HEK293 (cell line): ENCODE results near the gene KCNJ14.

ENCODE experiments used
- KLF1 ChIP-seq: fragments of 450-650 bp; formaldehyde crosslinking; IDR thresholded peaks from 2 replicates; pipeline ENCODE4 v1.5.1; 2016; ENCODE audit warnings: missing biosample characterization, missing genetic modification characterization
- MEIS1 ChIP-seq: sonication (generic); formaldehyde crosslinking; IDR thresholded peaks from 2 replicates; pipeline ENCODE4 v1.8.1; 2022; ENCODE audit warnings: missing genetic modification reagents, mild to moderate bottlenecking, borderline replicate concordance
- OVOL3 ChIP-seq: fragments of 450-650 bp; formaldehyde crosslinking; IDR thresholded peaks from 2 replicates; pipeline ENCODE4 v1.5.1; 2016; ENCODE audit warnings: missing biosample characterization, missing genetic modification characterization
- PRDM1 ChIP-seq: fragments of 450-650 bp; formaldehyde crosslinking; IDR thresholded peaks from 2 replicates; pipeline ENCODE4; 2016; ENCODE audit warnings: missing biosample characterization, missing genetic modification characterization
- REPIN1 ChIP-seq: fragments of 450-650 bp; formaldehyde crosslinking; IDR thresholded peaks from 2 replicates; pipeline ENCODE4 v1.5.1; 2017; ENCODE audit warnings: missing biosample characterization, missing genetic modification characterization, low read depth
- SP2 ChIP-seq: fragments of 450-650 bp; formaldehyde crosslinking; IDR thresholded peaks from 2 replicates; pipeline ENCODE4 v1.5.1; 2016; ENCODE audit warnings: missing biosample characterization, missing genetic modification characterization
- WT1 ChIP-seq: fragments of 450-650 bp; formaldehyde crosslinking; IDR thresholded peaks from 2 replicates; pipeline ENCODE4 v1.5.1; 2016; ENCODE audit warnings: missing biosample characterization, missing genetic modification characterization
- YY1 ChIP-seq: fragments of 450-650 bp; formaldehyde crosslinking; IDR thresholded peaks from 2 replicates; pipeline ENCODE4 v1.5.1; 2018; ENCODE audit warnings: missing biosample characterization, missing genetic modification characterization
- ZBTB17 ChIP-seq: fragments of 450-650 bp; formaldehyde crosslinking; IDR thresholded peaks from 2 replicates; pipeline ENCODE4 v1.5.1; 2016; ENCODE audit warnings: missing biosample characterization, missing genetic modification characterization
- ZBTB8A ChIP-seq: fragments of 450-650 bp; formaldehyde crosslinking; IDR thresholded peaks from 2 replicates; pipeline ENCODE4 v1.5.1; 2016; ENCODE audit warnings: missing biosample characterization, missing genetic modification characterization
- ZEB2 ChIP-seq: fragments of 450-650 bp; formaldehyde crosslinking; IDR thresholded peaks from 2 replicates; pipeline ENCODE4 v1.5.1; 2016; ENCODE audit warnings: missing biosample characterization, missing genetic modification characterization
- ZNF10 ChIP-seq: fragments of 450-650 bp; formaldehyde crosslinking; IDR thresholded peaks from 2 replicates; pipeline ENCODE4 v1.5.1; 2017; ENCODE audit warnings: missing biosample characterization, missing genetic modification characterization
- ZNF140 ChIP-seq: fragments of 450-650 bp; formaldehyde crosslinking; IDR thresholded peaks from 2 replicates; pipeline ENCODE4 v1.5.1; 2016; ENCODE audit warnings: missing biosample characterization, missing genetic modification characterization
- ZNF169 ChIP-seq: fragments of 450-650 bp; formaldehyde crosslinking; IDR thresholded peaks from 2 replicates; pipeline ENCODE4 v1.5.1; 2016; ENCODE audit warnings: missing biosample characterization, missing genetic modification characterization
- ZNF184 ChIP-seq: fragments of 450-650 bp; IDR thresholded peaks from 2 replicates; pipeline ENCODE4 v1.5.1; 2018; ENCODE audit warnings: missing biosample characterization, mild to moderate bottlenecking, missing genetic modification characterization
- ZNF223 ChIP-seq: fragments of 450-650 bp; formaldehyde crosslinking; IDR thresholded peaks from 2 replicates; pipeline ENCODE4 v1.5.1; 2016; ENCODE audit warnings: missing biosample characterization, missing genetic modification characterization
- ZNF23 ChIP-seq: fragments of 450-650 bp; formaldehyde crosslinking; IDR thresholded peaks from 2 replicates; pipeline ENCODE4 v1.5.1; 2016; ENCODE audit warnings: missing biosample characterization, missing genetic modification characterization, borderline replicate concordance
- ZNF521 ChIP-seq: fragments of 450-650 bp; formaldehyde crosslinking; IDR thresholded peaks from 2 replicates; pipeline ENCODE4 v1.5.1; 2017; ENCODE audit warnings: missing biosample characterization, mild to moderate bottlenecking, missing genetic modification characterization
- ZNF530 ChIP-seq: fragments of 450-650 bp; formaldehyde crosslinking; IDR thresholded peaks from 2 replicates; pipeline ENCODE4 v1.5.1; 2016; ENCODE audit warnings: low read depth, missing biosample characterization, missing genetic modification characterization
- ZNF785 ChIP-seq: fragments of 450-650 bp; formaldehyde crosslinking; IDR thresholded peaks from 2 replicates; pipeline ENCODE4 v1.5.1; 2016; ENCODE audit warnings: missing biosample characterization, missing genetic modification characterization
- ZXDB ChIP-seq: fragments of 450-650 bp; formaldehyde crosslinking; IDR thresholded peaks from 2 replicates; pipeline ENCODE4 v1.5.1; 2016; ENCODE audit warnings: missing biosample characterization, missing genetic modification characterization
- TF ChIP-seq, protein P1 (sequence below): fragments of 450-650 bp; formaldehyde crosslinking; IDR thresholded peaks from 2 replicates; pipeline ENCODE4 v1.5.1; 2016; ENCODE audit warnings: missing biosample characterization, missing genetic modification characterization
- TF ChIP-seq, protein P2 (sequence below): fragments of 450-650 bp; formaldehyde crosslinking; IDR thresholded peaks from 2 replicates; pipeline ENCODE4 v1.5.1; 2016; ENCODE audit warnings: missing biosample characterization, missing genetic modification characterization
- TF ChIP-seq, protein P3 (sequence below): fragments of 450-650 bp; formaldehyde crosslinking; IDR thresholded peaks from 2 replicates; pipeline ENCODE4 v1.5.1; 2016; ENCODE audit warnings: missing biosample characterization, missing genetic modification characterization, borderline replicate concordance
- TF ChIP-seq, protein P4 (sequence below): fragments of 450-650 bp; formaldehyde crosslinking; conservative IDR thresholded peaks from 2 replicates; pipeline ENCODE4 v1.5.1; 2016; ENCODE audit warnings: low read depth, missing biosample characterization, missing genetic modification characterization
- TF ChIP-seq, protein P5 (sequence below): fragments of 450-650 bp; formaldehyde crosslinking; IDR thresholded peaks from 2 replicates; pipeline ENCODE4 v1.5.1; 2017; ENCODE audit warnings: missing biosample characterization, missing genetic modification characterization

KCNJ14 gene

GRCh38 chr19:48445606-48446481, 9.5 kb upstream of the KCNJ14 start, which contains the start of gene GRWD1 (continued):
- TF ChIP-seq, protein P1, sequence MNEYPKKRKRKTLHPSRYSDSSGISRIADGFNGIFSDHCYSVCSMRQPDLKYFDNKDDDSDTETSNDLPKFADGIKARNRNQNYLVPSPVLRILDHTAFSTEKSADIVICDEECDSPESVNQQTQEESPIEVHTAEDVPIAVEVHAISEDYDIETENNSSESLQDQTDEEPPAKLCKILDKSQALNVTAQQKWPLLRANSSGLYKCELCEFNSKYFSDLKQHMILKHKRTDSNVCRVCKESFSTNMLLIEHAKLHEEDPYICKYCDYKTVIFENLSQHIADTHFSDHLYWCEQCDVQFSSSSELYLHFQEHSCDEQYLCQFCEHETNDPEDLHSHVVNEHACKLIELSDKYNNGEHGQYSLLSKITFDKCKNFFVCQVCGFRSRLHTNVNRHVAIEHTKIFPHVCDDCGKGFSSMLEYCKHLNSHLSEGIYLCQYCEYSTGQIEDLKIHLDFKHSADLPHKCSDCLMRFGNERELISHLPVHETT (tag by site-specific recombination), result no peak
- TF ChIP-seq ZNF140 (tag by site-specific recombination), result no peak
- TF ChIP-seq, protein P2, sequence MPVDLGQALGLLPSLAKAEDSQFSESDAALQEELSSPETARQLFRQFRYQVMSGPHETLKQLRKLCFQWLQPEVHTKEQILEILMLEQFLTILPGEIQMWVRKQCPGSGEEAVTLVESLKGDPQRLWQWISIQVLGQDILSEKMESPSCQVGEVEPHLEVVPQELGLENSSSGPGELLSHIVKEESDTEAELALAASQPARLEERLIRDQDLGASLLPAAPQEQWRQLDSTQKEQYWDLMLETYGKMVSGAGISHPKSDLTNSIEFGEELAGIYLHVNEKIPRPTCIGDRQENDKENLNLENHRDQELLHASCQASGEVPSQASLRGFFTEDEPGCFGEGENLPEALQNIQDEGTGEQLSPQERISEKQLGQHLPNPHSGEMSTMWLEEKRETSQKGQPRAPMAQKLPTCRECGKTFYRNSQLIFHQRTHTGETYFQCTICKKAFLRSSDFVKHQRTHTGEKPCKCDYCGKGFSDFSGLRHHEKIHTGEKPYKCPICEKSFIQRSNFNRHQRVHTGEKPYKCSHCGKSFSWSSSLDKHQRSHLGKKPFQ (tag by site-specific recombination), result no peak
- peak; percentile 10; the same call in 1 of the 2 replicates for TF ChIP-seq OVOL3 (tag by site-specific recombination)
- no peak for TF ChIP-seq WT1
- no peak for TF ChIP-seq ZNF223 (tag by site-specific recombination)
- TF ChIP-seq, protein P3, sequence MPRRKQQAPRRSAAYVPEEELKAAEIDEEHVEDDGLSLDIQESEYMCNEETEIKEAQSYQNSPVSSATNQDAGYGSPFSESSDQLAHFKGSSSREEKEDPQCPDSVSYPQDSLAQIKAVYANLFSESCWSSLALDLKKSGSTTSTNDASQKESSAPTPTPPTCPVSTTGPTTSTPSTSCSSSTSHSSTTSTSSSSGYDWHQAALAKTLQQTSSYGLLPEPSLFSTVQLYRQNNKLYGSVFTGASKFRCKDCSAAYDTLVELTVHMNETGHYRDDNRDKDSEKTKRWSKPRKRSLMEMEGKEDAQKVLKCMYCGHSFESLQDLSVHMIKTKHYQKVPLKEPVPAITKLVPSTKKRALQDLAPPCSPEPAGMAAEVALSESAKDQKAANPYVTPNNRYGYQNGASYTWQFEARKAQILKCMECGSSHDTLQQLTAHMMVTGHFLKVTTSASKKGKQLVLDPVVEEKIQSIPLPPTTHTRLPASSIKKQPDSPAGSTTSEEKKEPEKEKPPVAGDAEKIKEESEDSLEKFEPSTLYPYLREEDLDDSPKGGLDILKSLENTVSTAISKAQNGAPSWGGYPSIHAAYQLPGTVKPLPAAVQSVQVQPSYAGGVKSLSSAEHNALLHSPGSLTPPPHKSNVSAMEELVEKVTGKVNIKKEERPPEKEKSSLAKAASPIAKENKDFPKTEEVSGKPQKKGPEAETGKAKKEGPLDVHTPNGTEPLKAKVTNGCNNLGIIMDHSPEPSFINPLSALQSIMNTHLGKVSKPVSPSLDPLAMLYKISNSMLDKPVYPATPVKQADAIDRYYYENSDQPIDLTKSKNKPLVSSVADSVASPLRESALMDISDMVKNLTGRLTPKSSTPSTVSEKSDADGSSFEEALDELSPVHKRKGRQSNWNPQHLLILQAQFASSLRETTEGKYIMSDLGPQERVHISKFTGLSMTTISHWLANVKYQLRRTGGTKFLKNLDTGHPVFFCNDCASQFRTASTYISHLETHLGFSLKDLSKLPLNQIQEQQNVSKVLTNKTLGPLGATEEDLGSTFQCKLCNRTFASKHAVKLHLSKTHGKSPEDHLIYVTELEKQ, result no peak
- no peak for TF ChIP-seq ZNF530 (tag by site-specific recombination)
- no peak for TF ChIP-seq ZBTB8A (tag by site-specific recombination)
- TF ChIP-seq, protein P4, sequence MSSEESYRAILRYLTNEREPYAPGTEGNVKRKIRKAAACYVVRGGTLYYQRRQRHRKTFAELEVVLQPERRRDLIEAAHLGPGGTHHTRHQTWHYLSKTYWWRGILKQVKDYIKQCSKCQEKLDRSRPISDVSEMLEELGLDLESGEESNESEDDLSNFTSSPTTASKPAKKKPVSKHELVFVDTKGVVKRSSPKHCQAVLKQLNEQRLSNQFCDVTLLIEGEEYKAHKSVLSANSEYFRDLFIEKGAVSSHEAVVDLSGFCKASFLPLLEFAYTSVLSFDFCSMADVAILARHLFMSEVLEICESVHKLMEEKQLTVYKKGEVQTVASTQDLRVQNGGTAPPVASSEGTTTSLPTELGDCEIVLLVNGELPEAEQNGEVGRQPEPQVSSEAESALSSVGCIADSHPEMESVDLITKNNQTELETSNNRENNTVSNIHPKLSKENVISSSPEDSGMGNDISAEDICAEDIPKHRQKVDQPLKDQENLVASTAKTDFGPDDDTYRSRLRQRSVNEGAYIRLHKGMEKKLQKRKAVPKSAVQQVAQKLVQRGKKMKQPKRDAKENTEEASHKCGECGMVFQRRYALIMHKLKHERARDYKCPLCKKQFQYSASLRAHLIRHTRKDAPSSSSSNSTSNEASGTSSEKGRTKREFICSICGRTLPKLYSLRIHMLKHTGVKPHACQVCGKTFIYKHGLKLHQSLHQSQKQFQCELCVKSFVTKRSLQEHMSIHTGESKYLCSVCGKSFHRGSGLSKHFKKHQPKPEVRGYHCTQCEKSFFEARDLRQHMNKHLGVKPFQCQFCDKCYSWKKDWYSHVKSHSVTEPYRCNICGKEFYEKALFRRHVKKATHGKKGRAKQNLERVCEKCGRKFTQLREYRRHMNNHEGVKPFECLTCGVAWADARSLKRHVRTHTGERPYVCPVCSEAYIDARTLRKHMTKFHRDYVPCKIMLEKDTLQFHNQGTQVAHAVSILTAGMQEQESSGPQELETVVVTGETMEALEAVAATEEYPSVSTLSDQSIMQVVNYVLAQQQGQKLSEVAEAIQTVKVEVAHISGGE (tag by site-specific recombination), result peak; percentile 93
- TF ChIP-seq, protein P5, sequence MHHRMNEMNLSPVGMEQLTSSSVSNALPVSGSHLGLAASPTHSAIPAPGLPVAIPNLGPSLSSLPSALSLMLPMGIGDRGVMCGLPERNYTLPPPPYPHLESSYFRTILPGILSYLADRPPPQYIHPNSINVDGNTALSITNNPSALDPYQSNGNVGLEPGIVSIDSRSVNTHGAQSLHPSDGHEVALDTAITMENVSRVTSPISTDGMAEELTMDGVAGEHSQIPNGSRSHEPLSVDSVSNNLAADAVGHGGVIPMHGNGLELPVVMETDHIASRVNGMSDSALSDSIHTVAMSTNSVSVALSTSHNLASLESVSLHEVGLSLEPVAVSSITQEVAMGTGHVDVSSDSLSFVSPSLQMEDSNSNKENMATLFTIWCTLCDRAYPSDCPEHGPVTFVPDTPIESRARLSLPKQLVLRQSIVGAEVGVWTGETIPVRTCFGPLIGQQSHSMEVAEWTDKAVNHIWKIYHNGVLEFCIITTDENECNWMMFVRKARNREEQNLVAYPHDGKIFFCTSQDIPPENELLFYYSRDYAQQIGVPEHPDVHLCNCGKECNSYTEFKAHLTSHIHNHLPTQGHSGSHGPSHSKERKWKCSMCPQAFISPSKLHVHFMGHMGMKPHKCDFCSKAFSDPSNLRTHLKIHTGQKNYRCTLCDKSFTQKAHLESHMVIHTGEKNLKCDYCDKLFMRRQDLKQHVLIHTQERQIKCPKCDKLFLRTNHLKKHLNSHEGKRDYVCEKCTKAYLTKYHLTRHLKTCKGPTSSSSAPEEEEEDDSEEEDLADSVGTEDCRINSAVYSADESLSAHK (tag by site-specific recombination), result peak; percentile 95; the same call in 1 of the 2 replicates
- TF ChIP-seq ZNF521 (tag by site-specific recombination), result no peak
- no peak for TF ChIP-seq MEIS1
- no peak for TF ChIP-seq ZNF785 (tag by site-specific recombination)
- TF ChIP-seq ZXDB (tag by site-specific recombination), result peak; percentile 75
- TF ChIP-seq KLF1 (tag by site-specific recombination), result no peak
- no peak for TF ChIP-seq ZNF10
- no peak for TF ChIP-seq ZNF169 (tag by site-specific recombination)
- no peak for TF ChIP-seq REPIN1
- TF ChIP-seq SP2, result peak; percentile 69
- no peak for TF ChIP-seq ZNF184 (tag by site-specific recombination)
- TF ChIP-seq YY1 (tag by site-specific recombination), result peak; percentile 88; the same call in 1 of the 2 replicates
- peak; percentile 86 for TF ChIP-seq ZEB2 (tag by site-specific recombination)
- TF ChIP-seq PRDM1 (tag by site-specific recombination), result peak; percentile 75
- no peak for TF ChIP-seq ZNF23
- peak; percentile 95 for TF ChIP-seq ZBTB17 (tag by site-specific recombination)
